ENCODE results near the gene MRPL54.
A peak's percentile ranks its signal among the peaks of the same experiment; 100 is the strongest.
"Not testable (repeated sequence)": the region's sequence is repeated elsewhere in the genome, so short reads cannot be mapped to it uniquely, and the experiment has no call there.

The MRPL54 gene

DNA sequence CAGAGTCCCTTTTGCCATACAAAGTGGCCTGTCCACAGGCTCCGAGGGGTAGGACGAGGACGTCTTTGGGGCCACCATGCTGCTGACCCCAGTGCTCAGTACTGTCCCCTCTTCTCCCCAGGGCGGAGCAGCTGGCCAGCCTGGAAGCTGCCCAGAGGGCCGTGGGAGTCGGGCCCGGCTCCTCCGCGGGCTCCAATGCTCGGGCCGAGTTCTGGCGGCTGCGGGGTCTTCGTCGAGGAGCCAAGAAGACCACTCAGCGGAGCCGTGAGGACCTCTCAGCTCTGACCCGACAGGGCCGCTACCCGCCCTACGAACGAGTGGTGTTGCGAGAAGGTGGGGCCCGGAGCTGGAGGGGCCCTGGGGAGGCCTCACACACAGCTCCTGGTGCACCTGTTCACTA lies 22.1 kb upstream of the MRPL54 start:
- no peak for DNase-seq (ENCODE audit: low read depth in 2 of 2)

DNA sequence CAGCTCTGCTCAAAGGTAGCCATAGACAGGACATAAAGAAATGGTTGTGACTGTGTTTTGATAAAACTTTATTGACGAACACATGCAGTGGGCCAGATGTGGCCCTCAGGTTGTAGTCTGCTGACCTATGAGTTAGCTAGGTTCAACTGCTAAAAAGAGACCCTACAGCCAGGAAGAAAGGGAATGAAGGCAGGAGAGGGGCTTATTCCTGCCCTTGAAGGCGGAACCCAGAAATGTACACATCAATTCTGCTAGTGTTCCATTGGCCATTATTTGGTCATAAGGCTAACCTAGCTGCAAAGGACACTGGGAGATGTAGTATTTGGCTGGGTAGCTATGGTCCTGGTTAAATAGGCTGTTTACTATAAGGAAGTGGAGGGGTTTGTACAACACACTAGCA lies 19.0 kb upstream of the MRPL54 start:
- no peak for DNase-seq (ENCODE audit: low read depth in 2 of 2)

DNA sequence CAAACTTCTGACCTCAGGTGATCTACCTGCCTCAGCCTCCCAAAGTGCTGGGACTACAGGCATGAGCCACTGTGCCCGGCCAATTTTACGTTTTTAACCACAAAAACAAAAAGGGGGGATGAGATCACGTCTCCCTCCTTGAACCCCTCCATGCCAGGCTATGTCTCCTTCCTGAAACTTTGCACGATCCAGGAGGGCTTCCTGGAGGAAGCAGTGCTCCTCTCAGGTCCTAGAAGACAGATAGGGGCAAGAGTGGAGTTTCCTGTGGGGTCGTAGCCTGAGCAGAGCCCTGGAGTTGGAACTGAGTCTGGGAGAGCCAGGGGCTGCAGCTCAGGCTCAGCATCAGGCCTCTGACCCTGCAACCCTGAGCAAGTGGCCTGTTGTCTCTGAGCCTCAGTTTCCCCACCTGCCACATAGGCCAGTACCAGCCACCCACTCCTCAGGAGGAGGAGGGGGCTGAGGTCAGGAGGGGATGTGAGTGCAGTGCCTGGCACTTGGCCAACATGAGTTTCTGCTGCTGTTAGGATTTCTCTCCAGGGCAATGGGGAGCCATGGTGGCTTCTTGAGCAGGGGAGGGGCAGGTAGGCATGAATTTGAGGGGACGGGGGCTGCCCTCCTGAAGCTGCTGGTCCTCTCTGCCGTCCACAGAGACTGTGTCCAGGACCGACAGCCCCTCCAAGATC lies 17.0 kb upstream of the MRPL54 start:
- no peak for DNase-seq (ENCODE audit: low read depth in 2 of 2)

DNA sequence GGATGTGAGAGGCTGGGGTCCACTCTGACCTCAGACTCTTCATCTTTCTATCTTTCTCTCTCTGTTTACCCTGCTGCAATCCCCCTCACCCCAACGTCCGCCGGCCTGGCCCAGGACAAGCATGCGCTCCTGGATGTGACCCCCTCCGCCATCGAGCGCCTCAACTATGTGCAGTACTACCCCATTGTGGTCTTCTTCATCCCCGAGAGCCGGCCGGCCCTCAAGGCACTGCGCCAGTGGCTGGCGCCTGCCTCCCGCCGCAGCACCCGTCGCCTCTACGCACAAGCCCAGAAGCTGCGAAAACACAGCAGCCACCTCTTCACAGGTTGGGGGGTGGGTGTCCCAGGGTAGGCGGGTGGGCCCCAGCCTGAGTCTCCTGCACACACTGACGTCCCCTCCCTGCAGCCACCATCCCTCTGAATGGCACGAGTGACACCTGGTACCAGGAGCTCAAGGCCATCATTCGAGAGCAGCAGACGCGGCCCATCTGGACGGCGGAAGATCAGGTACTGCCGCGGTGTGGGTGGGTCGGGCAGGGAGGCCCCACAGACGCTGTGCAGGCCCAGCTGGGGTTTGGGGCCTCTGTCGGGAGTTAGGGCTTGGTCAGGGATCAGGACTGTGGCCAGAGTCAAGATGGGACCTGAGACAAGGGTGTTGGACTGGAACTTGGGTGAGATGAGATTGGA lies 16.0 kb upstream of the MRPL54 start:
- DNase-seq (ENCODE audit: low read depth in 2 of 2) = no peak

DNA sequence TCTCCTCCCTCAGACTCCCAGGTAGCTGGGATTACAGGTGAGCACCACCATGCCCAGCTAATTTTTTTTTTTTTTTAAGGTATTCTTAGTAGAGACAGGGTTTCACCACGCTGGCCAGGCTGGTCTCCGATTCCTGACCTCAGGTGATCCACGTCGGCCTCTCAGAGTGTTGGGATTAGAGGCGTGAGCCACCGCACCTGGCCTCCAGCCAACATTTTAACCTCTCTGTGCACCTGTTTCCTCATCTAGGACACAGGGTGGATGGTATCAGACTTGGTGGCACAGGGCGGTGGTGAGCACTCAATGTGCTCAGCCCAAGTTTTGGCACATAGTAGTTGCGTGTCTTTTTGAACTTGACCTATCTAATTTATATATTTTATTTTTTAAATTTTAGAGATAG lies 13.5 kb upstream of the MRPL54 start:
- DNase-seq (ENCODE audit: low read depth in 2 of 2) = no peak

DNA sequence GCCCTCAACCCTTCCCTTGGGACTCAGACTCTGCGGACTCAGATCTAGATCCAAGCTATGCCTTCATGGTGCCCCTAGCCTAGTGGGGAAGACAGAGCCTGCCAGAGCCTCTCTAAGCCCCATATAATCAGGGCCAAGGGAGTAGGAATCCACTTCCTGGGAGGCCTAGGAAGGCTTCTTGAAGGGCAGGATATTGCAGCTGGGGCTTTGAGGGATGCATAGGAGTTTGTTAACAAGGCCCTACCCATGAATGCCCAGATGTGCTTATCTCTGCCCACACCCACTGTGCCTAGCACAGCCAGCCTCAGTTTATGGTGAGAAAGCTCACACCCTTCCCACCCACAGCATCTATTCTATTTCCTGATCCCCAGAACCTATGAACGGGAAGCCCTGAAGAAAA lies 12.3 kb upstream of the MRPL54 start:
- no peak for DNase-seq (ENCODE audit: low read depth in 2 of 2)

DNA sequence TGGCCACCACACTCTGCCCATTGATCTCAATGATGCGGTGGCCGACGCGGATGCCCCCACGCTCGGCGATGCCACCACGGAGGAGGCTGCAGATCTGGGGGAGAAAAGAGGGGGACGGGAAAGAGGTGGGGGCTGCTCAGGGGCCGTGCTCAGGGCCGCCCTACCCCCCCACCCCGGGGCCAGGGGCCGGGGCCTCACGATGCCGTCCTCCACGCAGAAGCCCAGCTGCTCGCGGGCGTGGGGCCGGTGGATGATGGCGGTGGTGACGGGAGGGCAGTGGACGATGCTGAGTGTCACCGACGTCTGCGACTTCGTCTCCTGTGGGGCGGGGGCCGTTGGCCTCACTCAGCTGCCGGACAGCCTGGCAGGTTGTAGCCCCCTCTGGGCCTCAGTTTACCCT lies 11.2 kb upstream of the MRPL54 start:
- DNase-seq (ENCODE audit: low read depth in 2 of 2) = no peak

DNA sequence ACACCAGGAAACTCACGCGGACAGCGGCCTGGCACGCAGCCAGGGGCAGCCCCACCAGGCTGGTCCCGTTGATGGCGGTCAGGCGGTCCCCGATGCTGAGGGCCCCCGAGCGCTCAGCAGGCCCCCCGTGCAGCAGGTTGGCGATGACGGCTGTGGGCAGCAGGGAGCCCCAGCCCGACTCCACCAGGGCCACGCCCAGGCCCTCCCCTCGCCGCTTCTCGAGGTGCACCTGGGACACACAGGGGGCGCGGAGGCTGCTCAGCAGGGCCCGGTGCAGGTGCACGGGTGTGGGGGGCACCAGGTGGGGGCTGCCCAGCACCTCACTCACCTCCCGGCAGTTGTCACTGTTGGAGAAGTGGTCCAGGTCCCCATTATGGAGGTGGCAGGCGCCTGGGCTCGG lies 10.0 kb upstream of the MRPL54 start:
- no peak for DNase-seq (ENCODE audit: low read depth in 2 of 2)

DNA sequence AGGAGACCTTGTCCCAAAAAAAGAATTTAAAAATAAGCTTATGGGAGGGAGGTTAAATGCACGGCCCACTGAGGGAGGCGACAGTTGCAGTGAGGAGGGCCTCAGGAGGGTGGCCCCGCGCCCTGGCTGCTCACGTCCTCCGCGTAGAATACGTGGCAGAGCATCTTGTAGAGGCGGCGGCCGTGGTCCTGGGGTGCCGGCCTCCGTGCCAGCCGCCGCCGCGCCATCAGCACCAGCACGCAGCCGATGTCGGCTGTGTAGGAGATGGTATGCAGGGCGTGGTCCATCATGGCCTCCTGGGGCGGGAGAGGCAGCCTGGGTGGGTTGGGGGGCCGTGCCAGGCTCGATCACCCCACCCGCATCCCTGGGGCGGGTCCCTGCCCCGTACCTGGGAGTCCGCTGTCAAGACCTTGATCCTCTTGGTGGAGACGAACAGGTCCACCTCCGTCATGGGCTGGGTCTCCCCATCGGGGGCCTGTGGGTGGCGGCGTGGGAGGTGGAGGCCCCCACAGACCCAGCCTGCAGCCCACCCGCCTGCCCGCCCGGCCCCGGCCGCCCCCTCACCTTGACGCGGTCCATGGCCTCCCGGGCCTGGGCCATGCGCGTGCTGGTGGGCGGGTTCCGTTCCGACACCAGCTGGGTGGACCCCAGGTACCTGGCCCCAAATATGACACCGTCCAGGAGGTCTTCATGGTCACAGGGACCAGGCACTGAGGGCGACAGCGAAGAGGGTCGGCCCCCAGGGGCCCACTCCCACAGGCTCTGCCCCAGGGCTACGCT lies 8.7 kb upstream of the MRPL54 start:
- no peak for DNase-seq (ENCODE audit: low read depth in 2 of 2)

DNA sequence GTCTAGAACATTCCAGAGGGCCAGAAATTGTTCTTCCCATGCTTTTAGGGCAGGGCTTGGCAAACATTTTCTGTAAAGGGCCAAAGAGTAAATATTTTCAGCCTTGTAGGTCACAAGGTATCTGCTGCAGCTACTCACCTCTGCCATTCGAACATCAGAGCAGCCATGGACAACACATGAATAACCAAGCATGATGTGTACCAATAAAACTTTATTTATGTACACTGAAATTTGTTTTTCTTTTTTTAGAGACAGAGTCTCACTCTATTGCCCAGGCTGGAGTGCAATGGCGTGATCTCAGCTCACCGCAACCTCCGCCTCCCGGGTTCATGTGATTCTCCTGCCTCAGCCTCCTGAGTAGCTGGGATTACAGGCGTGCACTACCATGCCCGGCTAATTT lies 4.8 kb upstream of the MRPL54 start:
- DNase-seq (ENCODE audit: low read depth in 2 of 2) = not testable (repeated sequence)

DNA sequence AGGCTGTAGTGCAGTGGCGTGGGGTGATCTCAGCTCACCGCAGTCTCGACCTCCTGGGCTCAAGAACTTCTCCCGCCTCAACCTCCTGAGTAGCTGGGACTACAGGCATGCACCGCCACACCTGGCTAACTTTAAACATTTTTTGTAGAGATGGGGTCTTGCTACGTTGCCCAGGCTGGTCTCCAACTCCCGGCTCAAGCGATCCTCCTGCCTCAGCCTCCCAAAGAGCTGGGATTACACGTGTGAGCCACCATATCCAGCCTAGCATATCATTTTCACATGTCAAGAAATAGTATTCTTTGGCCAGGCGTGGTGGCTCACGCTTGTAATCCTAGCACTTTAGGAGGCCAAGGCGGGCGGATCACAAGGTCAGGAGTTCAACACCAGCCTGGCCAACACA lies 4.2 kb upstream of the MRPL54 start:
- not testable (repeated sequence) for DNase-seq (ENCODE audit: low read depth in 2 of 2)

DNA sequence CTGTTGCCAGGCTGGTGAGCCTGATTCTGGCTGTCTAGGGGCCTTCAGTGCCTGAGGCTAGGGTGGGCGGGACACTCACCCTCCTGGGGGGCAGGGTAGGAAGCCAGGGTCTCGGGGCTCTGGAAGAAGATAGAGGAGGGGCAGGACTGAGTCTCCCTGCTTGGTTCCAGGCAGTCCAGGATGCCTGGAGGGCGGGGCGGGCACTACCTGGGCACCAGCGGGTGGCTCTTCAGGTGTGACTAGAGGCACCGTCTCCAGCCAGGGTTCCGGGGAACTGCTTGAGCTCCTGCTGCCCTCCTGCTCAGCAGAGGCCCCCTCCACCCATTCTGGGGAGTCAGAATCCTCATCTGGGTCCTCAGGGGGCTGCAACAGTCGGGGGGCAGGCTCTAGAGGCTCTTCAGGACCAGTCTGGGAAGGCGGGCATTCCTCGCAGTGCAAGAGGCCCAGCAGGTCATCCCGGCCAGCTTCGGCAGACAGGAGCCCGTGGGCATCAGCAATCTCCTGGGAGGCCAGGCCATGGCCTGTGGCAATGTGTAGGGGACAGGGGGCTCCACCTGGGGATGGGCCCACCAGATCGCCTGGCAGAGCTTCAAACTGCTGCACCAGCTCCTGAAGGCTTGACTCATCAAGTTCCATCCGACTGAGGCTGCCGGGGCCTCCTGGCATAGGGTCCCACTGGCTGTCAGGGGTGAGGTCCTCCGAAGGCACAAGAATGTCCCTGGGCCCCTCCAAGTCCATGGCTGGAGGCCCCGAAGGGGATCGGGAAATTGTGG lies 2.8 kb upstream of the MRPL54 start:
- no peak for DNase-seq (ENCODE audit: low read depth in 2 of 2)

DNA sequence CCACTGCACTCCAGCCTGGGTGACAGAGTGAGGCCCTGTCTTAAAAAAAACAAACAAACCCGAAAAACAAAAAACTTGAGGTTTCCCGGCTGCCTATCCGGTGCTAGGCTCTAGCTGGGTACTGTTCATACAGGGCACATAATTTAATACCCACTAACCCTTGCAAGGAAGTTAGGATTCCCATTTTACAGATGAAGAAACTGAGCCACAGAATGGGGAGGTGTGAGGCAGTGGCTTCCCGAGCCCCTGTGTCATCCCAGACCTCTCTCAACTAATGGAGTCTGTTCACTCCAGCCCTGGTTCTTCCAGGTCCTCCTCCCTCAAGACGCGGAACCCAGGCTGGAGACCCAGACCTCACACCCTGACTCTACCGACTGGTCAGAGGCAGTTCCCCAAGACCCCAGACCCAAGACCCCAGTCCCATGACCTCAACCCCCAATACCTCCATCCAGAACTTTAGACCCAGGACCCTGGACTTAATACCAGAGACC lies 1.6 kb upstream of the MRPL54 start:
- no peak for DNase-seq (ENCODE audit: low read depth in 2 of 2)

DNA sequence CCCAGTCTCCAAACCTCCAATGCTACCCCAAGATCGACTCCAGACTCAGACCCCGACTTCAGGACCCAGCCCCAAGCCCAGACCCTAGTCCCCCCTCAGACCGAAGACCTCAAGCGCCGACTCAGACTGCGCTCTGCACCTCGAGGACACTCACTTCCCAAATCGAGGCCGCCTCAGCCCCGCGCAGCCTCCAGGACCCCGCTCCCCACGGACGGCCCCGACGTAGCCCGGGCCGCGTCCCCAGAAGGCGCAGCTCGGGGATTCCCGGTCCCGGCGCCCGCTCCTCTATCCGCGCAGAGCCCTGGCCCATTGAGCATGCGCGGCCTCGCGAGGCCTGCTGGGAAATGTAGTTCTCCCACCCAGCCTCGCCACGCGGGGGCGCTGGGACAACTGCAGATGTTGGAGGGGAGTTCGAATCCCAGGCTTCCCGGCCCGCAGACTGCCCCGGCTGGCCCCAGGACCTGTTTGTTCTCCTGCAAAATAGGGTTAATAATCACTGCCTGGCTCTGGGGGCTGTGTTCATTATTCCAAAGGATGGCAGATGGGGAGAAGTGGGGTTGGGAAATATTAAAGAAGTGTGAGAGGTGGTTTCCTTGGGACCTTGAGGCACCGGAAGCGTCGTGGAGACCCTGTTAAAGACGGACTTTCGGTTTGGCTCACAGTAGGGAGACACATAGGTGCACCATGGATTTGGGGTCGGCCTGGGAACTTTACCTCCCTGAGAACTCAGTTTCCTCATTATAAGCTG lies 926 bp upstream of the MRPL54 start, which contains the start of gene APBA3:
Gene APBA3 (minus strand): TSS at position 311 of the 748 bp plus-strand sequence. CDS start 1,428 bp downstream, outside the sequence.
- peak; percentile 96 to 97 for DNase-seq (ENCODE audit: low read depth in 2 of 2)

DNA sequence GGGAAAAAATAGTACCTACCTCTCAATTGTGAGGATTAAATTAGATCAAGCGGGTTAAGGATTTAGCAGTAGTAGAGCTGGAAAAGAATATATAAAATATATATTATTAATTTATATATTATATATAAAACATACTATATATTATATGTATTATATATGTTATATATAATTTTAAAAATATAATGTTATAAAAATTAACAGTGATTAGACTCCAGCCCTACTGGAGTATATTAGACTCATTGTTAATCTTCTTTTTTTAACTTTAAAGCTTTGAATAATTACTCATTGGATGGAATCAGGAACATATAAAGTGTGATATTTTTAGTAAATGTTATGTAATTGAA lies 380 bp upstream of the MRPL54 start:
- DNase-seq (ENCODE audit: low read depth in 2 of 2) = no peak

DNA sequence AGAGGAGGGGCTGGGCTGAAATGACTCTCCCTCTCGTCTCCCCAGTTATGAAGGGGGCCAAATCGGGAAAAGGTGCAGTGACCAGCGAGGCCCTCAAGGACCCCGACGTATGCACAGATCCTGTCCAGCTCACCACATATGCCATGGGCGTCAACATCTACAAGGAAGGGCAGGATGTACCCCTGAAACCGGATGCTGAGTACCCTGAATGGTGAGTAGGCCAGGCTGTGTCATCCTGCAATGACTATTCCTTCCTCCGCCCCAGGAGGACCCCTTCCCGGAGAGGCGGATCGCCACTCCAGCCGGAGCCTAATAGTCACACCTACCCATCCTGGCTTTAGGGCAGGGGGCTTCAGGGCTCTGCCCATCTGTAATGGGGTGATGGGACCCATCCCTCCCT lies 2.6 kb downstream of the MRPL54 start:
- no peak for DNase-seq (ENCODE audit: low read depth in 2 of 2)

DNA sequence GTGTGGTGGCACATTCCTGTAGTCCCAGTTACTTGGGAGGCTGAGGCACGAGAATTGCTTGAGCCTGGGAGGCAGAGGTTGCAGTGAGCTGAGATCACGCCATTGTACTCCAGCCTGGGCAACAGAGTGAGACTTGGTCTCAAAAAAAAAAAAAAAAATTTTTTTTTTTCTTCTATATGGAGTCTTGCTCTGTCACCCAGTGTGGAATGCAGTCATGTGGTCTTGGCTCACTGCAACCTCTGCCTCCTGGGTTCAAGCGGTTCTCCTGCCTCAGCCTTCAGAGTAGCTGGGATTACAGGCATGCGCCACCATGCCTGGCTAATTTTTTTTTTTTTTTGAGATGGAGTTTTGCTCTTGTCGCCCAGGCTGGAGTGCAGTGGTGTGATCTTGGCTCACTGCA lies 3.3 kb downstream of the MRPL54 start:
- not testable (repeated sequence) for DNase-seq (ENCODE audit: low read depth in 2 of 2)

DNA sequence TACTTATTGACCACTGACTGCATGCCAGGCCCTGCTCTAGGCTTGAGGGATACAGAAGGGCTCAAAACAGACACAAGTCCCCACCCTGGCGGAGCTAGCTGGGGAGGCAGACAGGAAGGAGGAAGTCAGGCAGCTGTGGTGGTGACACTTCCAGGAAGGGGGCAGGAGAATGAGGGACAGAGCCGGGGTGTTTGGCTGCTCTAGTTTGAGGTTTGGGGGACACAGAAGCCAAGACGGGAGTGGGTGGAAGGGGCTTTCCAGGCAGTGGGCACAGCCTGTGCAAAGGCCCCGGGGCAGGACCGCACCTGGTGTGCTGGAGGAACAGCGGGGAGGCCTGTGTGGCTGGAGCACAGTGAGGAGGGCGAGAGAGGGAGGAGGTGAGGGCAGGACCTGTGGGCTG lies 4.0 kb downstream of the MRPL54 start:
- no peak for DNase-seq (ENCODE audit: low read depth in 2 of 2)

DNA sequence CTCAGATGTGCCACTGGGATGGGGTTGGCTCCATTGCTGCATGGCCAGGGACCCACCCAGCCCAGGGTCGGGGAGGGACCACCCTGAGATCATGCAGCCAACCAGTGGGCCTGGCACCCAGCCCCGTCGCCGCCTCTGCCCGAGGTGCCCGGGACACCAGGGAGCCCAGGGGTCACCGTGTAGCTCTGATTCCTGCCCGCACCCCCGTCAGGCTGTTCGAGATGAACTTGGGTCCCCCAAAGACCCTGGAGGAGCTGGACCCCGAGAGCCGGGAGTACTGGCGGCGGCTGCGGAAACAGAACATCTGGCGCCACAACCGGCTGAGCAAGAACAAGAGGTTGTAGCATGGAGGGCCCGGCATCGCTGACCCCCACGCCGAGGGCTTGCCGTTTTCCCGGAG lies 4.6 kb downstream of the MRPL54 start:
- no peak for DNase-seq (ENCODE audit: low read depth in 2 of 2)

DNA sequence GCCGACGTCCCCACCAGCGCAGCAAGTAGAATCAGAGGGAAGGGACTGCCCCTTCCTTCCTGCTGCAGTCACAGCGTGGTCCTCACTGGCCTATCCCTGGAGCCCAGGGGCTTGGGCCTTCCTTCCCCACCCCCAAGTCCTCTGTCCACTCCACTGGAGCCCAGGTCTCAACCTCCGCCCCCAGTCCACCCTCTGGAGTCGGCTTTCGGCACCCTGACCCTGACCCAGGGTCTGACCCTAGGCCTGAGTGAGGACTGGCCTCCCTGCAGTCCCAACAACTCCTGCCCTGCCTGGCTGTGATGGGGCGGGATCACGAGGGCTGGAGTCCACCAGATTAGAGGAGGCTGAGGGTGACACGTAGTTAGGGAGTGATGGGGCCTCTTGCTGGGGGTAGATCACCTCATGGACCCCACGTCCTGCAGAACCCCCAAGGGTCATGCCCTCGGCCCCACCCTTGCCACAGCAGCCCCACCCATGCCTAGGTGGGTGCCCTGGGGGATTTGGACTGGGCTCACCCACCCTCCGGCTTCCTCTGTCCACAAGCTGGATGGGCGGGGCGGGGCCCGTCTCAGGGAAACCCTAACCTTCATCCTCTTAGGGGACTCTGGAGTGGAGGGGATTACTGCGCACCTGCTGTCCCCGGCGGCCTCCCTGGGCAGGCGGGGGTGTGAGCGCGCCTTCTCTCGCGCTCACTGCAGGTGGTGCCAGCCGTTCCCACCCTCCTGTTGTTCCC lies 5.7 kb downstream of the MRPL54 start:
- DNase-seq (ENCODE audit: low read depth in 2 of 2) = no peak

DNA sequence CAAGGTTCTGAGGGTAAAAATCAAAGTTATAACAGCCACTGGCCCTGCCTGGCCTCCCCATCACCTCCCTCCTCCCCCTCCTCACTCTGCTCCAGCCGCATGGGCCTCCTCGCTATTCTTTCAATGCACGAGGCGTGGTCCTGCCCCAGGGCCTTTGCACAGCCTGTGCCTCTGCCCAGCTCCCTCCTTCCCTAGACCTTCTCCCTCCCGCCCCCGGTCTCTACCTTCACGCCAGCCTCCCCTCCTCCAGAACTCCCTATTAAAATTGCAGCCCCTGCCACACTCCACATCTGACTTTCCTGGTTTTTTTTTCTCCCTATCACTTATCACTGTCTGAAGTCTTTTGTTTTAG lies 6.2 kb downstream of the MRPL54 start:
- DNase-seq (ENCODE audit: low read depth in 2 of 2) = no peak

All from stimulated activated CD4-positive, alpha-beta T cell treated with anti-CD3 and anti-CD28 coated beads, Interleukin-4, amount 100 ng/mL, for 48 hours (primary cell).